Jurkat, Clone E6-1 (cell line): ENCODE results near the gene WDR17. TPM values are rescaled to one million over a fixed set of nuclear protein-coding genes. Genes with fewer than 3 reads are reported as not detected.

Experiments
- DNase-seq: peaks from one replicate; pipeline ENCODE4 v3.0.0-alpha.2; 2011; ENCODE audit warnings: low read depth, low spot score
- H3K4me3 ChIP-seq: 2 replicates; pipeline ENCODE4 v1.5.1; 2011; ENCODE audit warnings: mild to moderate bottlenecking, low read length, control low read depth, moderate library complexity
- polyA plus RNA-seq: library from polyadenylated mRNA; unstranded; fragments of >200 nt; gene quantifications from one replicate; pipeline ENCODE4 v1.2.1, GENCODE V29; 2012; ENCODE audit warnings: missing spikeins; ENCODE audit not compliant: insufficient read length, insufficient read depth

WDR17 gene
- polyA plus RNA-seq: 10.1 TPM

GRCh38 chr4:176065435-176066291 lies at the start of gene WDR17:
Gene WDR17 (plus strand): TSS chr4:176065841. CDS start chr4:176111581, 45,740 bp downstream.
- H3K4me3 ChIP-seq: peak within 1 kb of the TSS; percentile 86
- peak; percentile 93 for DNase-seq

GRCh38 chr4:176016601-176017000 lies 49.0 kb upstream of the WDR17 start:
- no peak overlapping the region for H3K4me3 ChIP-seq
- DNase-seq: no peak

- DNase-seq: no peak
- no peak overlapping the region for H3K4me3 ChIP-seq
Measured at GRCh38 chr4:176020481-176021085, 45.1 kb upstream of the WDR17 start.

- H3K4me3 ChIP-seq: no peak overlapping the region
- DNase-seq: no peak
Measured at GRCh38 chr4:176030391-176030790, 35.2 kb upstream of the WDR17 start.

- no peak overlapping the region for H3K4me3 ChIP-seq
- DNase-seq: no peak
Measured at GRCh38 chr4:176031922-176032321, 33.7 kb upstream of the WDR17 start.

- DNase-seq: no peak
- H3K4me3 ChIP-seq: no peak overlapping the region
Measured at GRCh38 chr4:176032454-176032853, 33.2 kb upstream of the WDR17 start.

- H3K4me3 ChIP-seq: no peak overlapping the region
- peak; percentile 15 for DNase-seq
Measured at GRCh38 chr4:176034499-176034898, 31.1 kb upstream of the WDR17 start.

GRCh38 chr4:176034936-176035335 lies 30.7 kb upstream of the WDR17 start:
- H3K4me3 ChIP-seq: no peak overlapping the region
- no peak for DNase-seq

- no peak for DNase-seq
- H3K4me3 ChIP-seq: no peak overlapping the region
Measured at GRCh38 chr4:176036585-176037205, 28.9 kb upstream of the WDR17 start.

- DNase-seq: no peak
- no peak overlapping the region for H3K4me3 ChIP-seq
Measured at GRCh38 chr4:176038789-176039188, 26.9 kb upstream of the WDR17 start.

- DNase-seq: no peak
Measured at GRCh38 chr4:176042195-176042594, 23.4 kb upstream of the WDR17 start.

GRCh38 chr4:176043838-176044588 lies 21.6 kb upstream of the WDR17 start:
- DNase-seq: no peak

More at GRCh38 chr4:176042195-176042594, 23.4 kb upstream of the WDR17 start:
- H3K4me3 ChIP-seq: no peak overlapping the region

GRCh38 chr4:176044589-176044951 lies 21.1 kb upstream of the WDR17 start:
- no peak overlapping the region for H3K4me3 ChIP-seq
- no peak for DNase-seq

More at GRCh38 chr4:176043838-176044588, 21.6 kb upstream of the WDR17 start:
- no peak overlapping the region for H3K4me3 ChIP-seq

GRCh38 chr4:176048631-176049030 lies 17.0 kb upstream of the WDR17 start:
- no peak for DNase-seq
- H3K4me3 ChIP-seq: no peak overlapping the region

GRCh38 chr4:176052744-176053143 lies 12.9 kb upstream of the WDR17 start:
- DNase-seq: peak; percentile 15
- no peak overlapping the region for H3K4me3 ChIP-seq

GRCh38 chr4:176053785-176054184 lies 11.9 kb upstream of the WDR17 start:
- DNase-seq: no peak
- H3K4me3 ChIP-seq: no peak overlapping the region

GRCh38 chr4:176054942-176055341 lies 10.7 kb upstream of the WDR17 start:
- no peak overlapping the region for H3K4me3 ChIP-seq
- no peak for DNase-seq

GRCh38 chr4:176063718-176064117 lies 1.9 kb upstream of the WDR17 start:
- no peak for DNase-seq
- H3K4me3 ChIP-seq: no peak overlapping the region

- no peak overlapping the region for H3K4me3 ChIP-seq
- DNase-seq: no peak
Measured at GRCh38 chr4:176064539-176064938, 1.1 kb upstream of the WDR17 start.
